Mesothelial cell of epicardium (in vitro differentiated cells): Measurements from ENCODE around the gene ATP2C1. TPM values are rescaled to one million over a fixed set of nuclear protein-coding genes. Genes with fewer than 3 reads are reported as not detected.
A peak's percentile ranks its signal among the peaks of the same experiment; 100 is the strongest.

Source experiments
- DNase-seq, 2 experiments: peaks; one replicate each; pipeline ENCODE4 v3.0.0; 2021; ENCODE audit warnings: low spot score in 2 of 2; ENCODE audit not compliant: unreplicated experiment in 2 of 2
- H3K27ac Mint-ChIP-seq: 2 replicates; pipeline ENCODE4 v1.8.0; 2021; ENCODE audit warnings: mixed read lengths
- H3K27me3 Mint-ChIP-seq: 2 replicates; pipeline ENCODE4 v1.8.0; 2021; ENCODE audit warnings: low read depth, mixed read lengths
- H3K36me3 Mint-ChIP-seq: 2 replicates; pipeline ENCODE4 v1.8.0; 2021; ENCODE audit warnings: mixed read lengths
- H3K4me1 Mint-ChIP-seq: 2 replicates; pipeline ENCODE4 v1.8.0; 2021; ENCODE audit warnings: mixed read lengths
- H3K4me3 Mint-ChIP-seq: 2 replicates; pipeline ENCODE4 v1.8.0; 2021; ENCODE audit warnings: mild to moderate bottlenecking, moderate library complexity, mixed read lengths
- H3K9me3 Mint-ChIP-seq: 2 replicates; pipeline ENCODE4 v1.8.0; 2021; ENCODE audit warnings: mixed read lengths
- CTCF ChIP-seq: fragments of 200-600 bp; sonication (generic); IDR thresholded peaks from one replicate; pipeline ENCODE4 v1.5.0; 2021; ENCODE audit warnings: antibody characterized with exemption; ENCODE audit not compliant: unreplicated experiment
- total RNA-seq: library from RNA; stranded (reverse); gene quantifications from 3 replicates; pipeline ENCODE4 v1.2.1, GENCODE V29; 2021

Gene ATP2C1
- total RNA-seq, 1 donor from 2014 or later: 88.8 TPM

- H3K27ac Mint-ChIP-seq: peak overlapping the region; percentile 96
- TF ChIP-seq CTCF: no peak
- no peaks in the 10 kb centered on the region for H3K27me3 Mint-ChIP-seq
- H3K4me3 Mint-ChIP-seq: peak overlapping the region; percentile 85
- no peak for DNase-seq
- H3K4me1 Mint-ChIP-seq: peaks cover 36% of the 10 kb centered on the region
- H3K9me3 Mint-ChIP-seq: peaks cover 3% of the 10 kb centered on the region
- H3K36me3 Mint-ChIP-seq: peaks cover 17% of the 10 kb centered on the region
These were observed 131.7 kb downstream of the ATP2C1 start for GRCh38 chr3:131025539-131025938.

GRCh38 chr3:131026321-131027151 lies 132.7 kb downstream of the ATP2C1 start, which contains the start of the genes ASTE1 and NEK11:
TSS of gene ASTE1 (minus strand) at chr3:131026825. CDS start at chr3:131025306, 1,519 bp downstream.
TSS of gene NEK11 (plus strand) at chr3:131026877. CDS start at chr3:131029709, 2,832 bp downstream.
- Mint-ChIP-seq H3K36me3 (peaks cover 19% of the 10 kb centered on the region), H3K9me3 (peaks cover 3% of the 10 kb centered on the region), H3K27ac (peak within 1 kb of the TSS; percentile 96), H3K4me3 (peak within 1 kb of the TSS; percentile 85), H3K27me3 (no peaks in the 10 kb centered on the region), H3K4me1 (peaks cover 33% of the 10 kb centered on the region)
- peak; percentile 71 to 85 for DNase-seq
- TF ChIP-seq CTCF: no peak

GRCh38 chr3:131028844-131029243 lies 135.0 kb downstream of the ATP2C1 start:
- Mint-ChIP-seq H3K27ac (peak overlapping the region; percentile 26), H3K4me3 (peak overlapping the region; percentile 9), H3K36me3 (peaks cover 20% of the 10 kb centered on the region), H3K27me3 (no peaks in the 10 kb centered on the region), H3K9me3 (peaks cover 3% of the 10 kb centered on the region), H3K4me1 (peaks cover 36% of the 10 kb centered on the region)
- no peak for TF ChIP-seq CTCF
- no peak for DNase-seq

GRCh38 chr3:131031660-131032059 lies 137.8 kb downstream of the ATP2C1 start:
- Mint-ChIP-seq H3K27me3 (no peaks in the 10 kb centered on the region), H3K36me3 (peaks cover 8% of the 10 kb centered on the region), H3K27ac (no peak overlapping the region), H3K9me3 (no peaks in the 10 kb centered on the region), H3K4me1 (peaks cover 22% of the 10 kb centered on the region), H3K4me3 (no peak overlapping the region)
- TF ChIP-seq CTCF: no peak
- DNase-seq: no peak

- Mint-ChIP-seq H3K9me3 (no peaks in the 10 kb centered on the region), H3K27me3 (no peaks in the 10 kb centered on the region), H3K27ac (no peak overlapping the region), H3K4me3 (no peak overlapping the region), H3K36me3 (peaks cover 8% of the 10 kb centered on the region), H3K4me1 (peaks cover 16% of the 10 kb centered on the region)
- TF ChIP-seq CTCF: peak; percentile 63
- no peak for DNase-seq
These were observed 139.7 kb downstream of the ATP2C1 start for GRCh38 chr3:131033480-131034080.
